Mesothelial cell of epicardium (in vitro differentiated cells): ENCODE measurements around the gene RBMX2. TPM values are rescaled to one million over a fixed set of nuclear protein-coding genes. Genes with fewer than 3 reads are reported as not detected.

Experiments
- DNase-seq, 2 experiments: peaks; one replicate each; pipeline ENCODE4 v3.0.0; 2021; ENCODE audit warnings: low spot score in 2 of 2; ENCODE audit not compliant: unreplicated experiment in 2 of 2
- H3K27ac Mint-ChIP-seq: 2 replicates; pipeline ENCODE4 v1.8.0; 2021; ENCODE audit warnings: mixed read lengths
- H3K27me3 Mint-ChIP-seq: 2 replicates; pipeline ENCODE4 v1.8.0; 2021; ENCODE audit warnings: low read depth, mixed read lengths
- H3K36me3 Mint-ChIP-seq: 2 replicates; pipeline ENCODE4 v1.8.0; 2021; ENCODE audit warnings: mixed read lengths
- H3K4me1 Mint-ChIP-seq: 2 replicates; pipeline ENCODE4 v1.8.0; 2021; ENCODE audit warnings: mixed read lengths
- H3K4me3 Mint-ChIP-seq: 2 replicates; pipeline ENCODE4 v1.8.0; 2021; ENCODE audit warnings: mild to moderate bottlenecking, moderate library complexity, mixed read lengths
- H3K9me3 Mint-ChIP-seq: 2 replicates; pipeline ENCODE4 v1.8.0; 2021; ENCODE audit warnings: mixed read lengths
- CTCF ChIP-seq: fragments of 200-600 bp; sonication (generic); IDR thresholded peaks from one replicate; pipeline ENCODE4 v1.5.0; 2021; ENCODE audit warnings: antibody characterized with exemption; ENCODE audit not compliant: unreplicated experiment
- total RNA-seq: library from RNA; stranded (reverse); gene quantifications from 3 replicates; pipeline ENCODE4 v1.2.1, GENCODE V29; 2021

RBMX2 gene
- total RNA-seq, 1 donor from 2014 or later: 25.1 TPM

GRCh38 chrX:130393451-130394074 is 8.2 kb upstream of the RBMX2 start:
- Mint-ChIP-seq H3K27ac (no peak overlapping the region), H3K36me3 (no peaks in the 10 kb centered on the region), H3K9me3 (peaks cover 3% of the 10 kb centered on the region), H3K27me3 (peaks cover 40% of the 10 kb centered on the region), H3K4me1 (no peaks in the 10 kb centered on the region), H3K4me3 (no peak overlapping the region)
- no peak for TF ChIP-seq CTCF
- DNase-seq: no peak

GRCh38 chrX:130395341-130395740 is 6.4 kb upstream of the RBMX2 start:
- TF ChIP-seq CTCF: no peak

GRCh38 chrX:130402208-130402684 is 459 bp downstream of the RBMX2 start:
- TF ChIP-seq CTCF: no peak
- Mint-ChIP-seq H3K4me1 (peaks cover 7% of the 10 kb centered on the region), H3K27me3 (peaks cover 19% of the 10 kb centered on the region), H3K36me3 (peaks cover 12% of the 10 kb centered on the region), H3K9me3 (peaks cover 4% of the 10 kb centered on the region), H3K27ac (peak overlapping the region; percentile 55), H3K4me3 (peak overlapping the region; percentile 83)
- no peak for DNase-seq

More at GRCh38 chrX:130395341-130395740, 6.4 kb upstream of the RBMX2 start:
- no peak overlapping the region for H3K27ac Mint-ChIP-seq
- no peaks in the 10 kb centered on the region for H3K9me3 Mint-ChIP-seq
- H3K4me3 Mint-ChIP-seq: no peak overlapping the region
- peaks cover 50% of the 10 kb centered on the region for H3K27me3 Mint-ChIP-seq
- DNase-seq: no peak
- no peaks in the 10 kb centered on the region for H3K4me1 Mint-ChIP-seq
- H3K36me3 Mint-ChIP-seq: no peaks in the 10 kb centered on the region

GRCh38 chrX:130413415-130413814 is 11.6 kb downstream of the RBMX2 start:
- Mint-ChIP-seq H3K27me3 (no peaks in the 10 kb centered on the region), H3K4me3 (no peak overlapping the region), H3K4me1 (no peaks in the 10 kb centered on the region), H3K9me3 (peaks cover 20% of the 10 kb centered on the region), H3K27ac (no peak overlapping the region), H3K36me3 (peaks cover 27% of the 10 kb centered on the region)
- TF ChIP-seq CTCF: no peak
- DNase-seq: no peak

- DNase-seq: no peak
- Mint-ChIP-seq H3K4me1 (no peaks in the 10 kb centered on the region), H3K4me3 (no peak overlapping the region), H3K27ac (no peak overlapping the region), H3K9me3 (peaks cover 18% of the 10 kb centered on the region), H3K27me3 (no peaks in the 10 kb centered on the region), H3K36me3 (peaks cover 20% of the 10 kb centered on the region)
- TF ChIP-seq CTCF: no peak
These were observed 13.0 kb downstream of the RBMX2 start for GRCh38 chrX:130414800-130415199.
